ENCODE data around the gene TSFM. TPM values are rescaled to one million over a fixed set of nuclear protein-coding genes. Genes with fewer than 3 reads are reported as not detected.

TSFM gene
- total and polyA plus RNA-seq, 2 of the 13 experiments (the other 11 are each of a cell fraction or from before 2014, with no cell fraction given): 29.8 to 68.3 TPM

- TF ChIP-seq ZNF232 (CRISPR knock-in tag; IDR thresholded peaks at IDR 0.05; ENCODE audit: borderline replicate concordance) (0 out of 2 replicates have a peak, but pooled peaks have one; percentile 53), HNF1A (IDR thresholded peaks at IDR 0.05; ENCODE audit: low read depth) (no peak), HNF1A (CRISPR knock-in tag; IDR thresholded peaks at IDR 0.05; ENCODE audit: borderline replicate concordance) (0 out of 2 replicates have a peak, but pooled peaks have one; percentile 8), SPEN (CRISPR knock-in tag; IDR thresholded peaks at IDR 0.05; ENCODE audit: low read depth) (peak; percentile 29; the same call in 1 of the 2 replicates), CHD4 (IDR thresholded peaks at IDR 0.05; ENCODE audit: borderline replicate concordance, low read length) (no peak), ZNF567 (CRISPR knock-in tag; IDR thresholded peaks at IDR 0.05; ENCODE audit: borderline replicate concordance) (0 out of 2 replicates have a peak, but pooled peaks have one; percentile 66), SRSF9 (IDR thresholded peaks at IDR 0.05; ENCODE audit: borderline replicate concordance, insufficient read depth, low read depth, low read length, poor library complexity, severe bottlenecking) (no peak), PCBP2 (optimal IDR thresholded peaks at IDR 0.05; ENCODE audit: low read depth, low read length, poor library complexity, severe bottlenecking) (no peak), ZBTB42 (CRISPR knock-in tag; IDR thresholded peaks at IDR 0.05) (peak; percentile 75; the same call in 1 of the 2 replicates), HMGA1 (CRISPR knock-in tag; conservative IDR thresholded peaks at IDR 0.05) (no peak), PATZ1 (CRISPR knock-in tag; IDR thresholded peaks at IDR 0.05) (peak; percentile 45; the same call in 1 of the 2 replicates), NRL (CRISPR knock-in tag; IDR thresholded peaks at IDR 0.05; ENCODE audit: borderline replicate concordance) (peak; percentile 62), TFDP1 (CRISPR knock-in tag; IDR thresholded peaks at IDR 0.05; ENCODE audit: borderline replicate concordance) (peak; percentile 42; the same call in 1 of the 2 replicates), KAT8 (CRISPR knock-in tag; IDR thresholded peaks at IDR 0.05) (peak; percentile 33)
Observed at GRCh38 chr12:57765003-57765697, 17.4 kb upstream of the TSFM start (continued).
